ENCODE measurements around the gene FASLG. TPM values are rescaled to one million over a fixed set of nuclear protein-coding genes. Genes with fewer than 3 reads are reported as not detected.

FASLG gene
- total RNA-seq, 2 donors from 2014 or later, result 0.27 TPM; not detected in 1

DNA sequence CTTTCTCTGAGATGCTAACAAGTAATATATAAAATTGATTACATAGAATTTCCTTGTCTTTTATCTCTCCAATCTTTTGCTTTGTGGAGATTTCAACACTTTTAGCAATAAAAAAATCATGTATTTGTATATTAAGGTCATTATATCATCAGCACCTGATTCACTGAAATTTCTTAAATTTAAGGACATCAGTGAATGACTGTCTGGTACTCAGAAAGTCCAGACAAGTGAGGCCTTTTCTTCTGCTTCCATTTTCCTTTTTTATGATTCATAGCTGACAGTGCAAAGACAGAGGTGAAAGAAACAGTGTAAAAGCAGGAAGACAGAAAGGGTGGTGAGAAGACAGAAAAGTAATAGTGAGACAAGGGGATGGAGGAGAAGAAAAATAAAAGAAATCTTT, 54.6 kb downstream of the FASLG start:
- no peak for DNase-seq
- intact Hi-C loops (cut with DNase I), result loop anchor here in 1 of 2 donors (10.0 kb wide), 1 partner anchor 99 kb away; no protein-coding TSS in a partner anchor
- ATAC-seq, result no peak

Other genes with a start within 250 kb of the FASLG start
- 10 to 100 TPM in 1 of 2 donors, 1 to 10 TPM in 1; 7.1 to 19.9 TPM for gene C1orf105, start 238.4 kb upstream of the FASLG start, total RNA-seq
- gene PIGC, start 215.0 kb upstream of the FASLG start, total RNA-seq, result 10 to 100 TPM; 12.4 to 14.6 TPM
- gene SUCO, start 126.0 kb upstream of the FASLG start, total RNA-seq, result 10 to 100 TPM; 25.4 to 30.6 TPM